ENCODE measurements around the gene KCNJ11. TPM values are rescaled to one million over a fixed set of nuclear protein-coding genes. Genes with fewer than 3 reads are reported as not detected.
A peak's percentile ranks its signal among the peaks of the same experiment; 100 is the strongest.

The KCNJ11 gene
- total RNA-seq, 1 experiment from 2014 or later = 4.3 TPM

GRCh38 chr11:17394743-17395390, 6.4 kb upstream of the KCNJ11 start:
- DNase-seq (ENCODE audit: low spot score) = no peak
- in situ Hi-C loops (cut with HindIII; ENCODE audit: low sequenced_read_pairs) = no loop called here

- no peak for DNase-seq (ENCODE audit: low spot score)
- in situ Hi-C loops (cut with HindIII; ENCODE audit: low sequenced_read_pairs) = no loop called here
Measured at GRCh38 chr11:17393472-17393871, 5.0 kb upstream of the KCNJ11 start.

DNA sequence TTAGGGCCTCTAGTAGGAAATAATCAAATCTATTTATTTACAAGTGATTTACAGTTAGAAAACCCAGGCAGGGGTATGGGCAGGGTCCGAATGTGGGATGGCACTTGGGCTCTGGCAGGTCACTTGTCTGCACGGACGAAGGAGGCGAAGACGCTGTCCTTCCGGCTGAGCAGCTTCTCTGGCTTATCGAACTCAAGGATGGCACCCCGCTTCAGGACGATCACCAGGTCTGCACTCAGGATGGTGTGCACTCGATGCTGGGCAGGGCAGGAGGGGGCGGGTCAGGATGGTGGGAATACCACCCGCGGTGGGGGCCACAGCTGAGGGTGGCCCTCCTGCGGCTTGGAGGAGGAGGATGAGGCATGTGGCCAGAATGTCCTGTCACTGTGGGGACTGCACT, 4.4 kb upstream of the KCNJ11 start:
- in situ Hi-C loops (cut with HindIII; ENCODE audit: low sequenced_read_pairs) = no loop called here

DNA sequence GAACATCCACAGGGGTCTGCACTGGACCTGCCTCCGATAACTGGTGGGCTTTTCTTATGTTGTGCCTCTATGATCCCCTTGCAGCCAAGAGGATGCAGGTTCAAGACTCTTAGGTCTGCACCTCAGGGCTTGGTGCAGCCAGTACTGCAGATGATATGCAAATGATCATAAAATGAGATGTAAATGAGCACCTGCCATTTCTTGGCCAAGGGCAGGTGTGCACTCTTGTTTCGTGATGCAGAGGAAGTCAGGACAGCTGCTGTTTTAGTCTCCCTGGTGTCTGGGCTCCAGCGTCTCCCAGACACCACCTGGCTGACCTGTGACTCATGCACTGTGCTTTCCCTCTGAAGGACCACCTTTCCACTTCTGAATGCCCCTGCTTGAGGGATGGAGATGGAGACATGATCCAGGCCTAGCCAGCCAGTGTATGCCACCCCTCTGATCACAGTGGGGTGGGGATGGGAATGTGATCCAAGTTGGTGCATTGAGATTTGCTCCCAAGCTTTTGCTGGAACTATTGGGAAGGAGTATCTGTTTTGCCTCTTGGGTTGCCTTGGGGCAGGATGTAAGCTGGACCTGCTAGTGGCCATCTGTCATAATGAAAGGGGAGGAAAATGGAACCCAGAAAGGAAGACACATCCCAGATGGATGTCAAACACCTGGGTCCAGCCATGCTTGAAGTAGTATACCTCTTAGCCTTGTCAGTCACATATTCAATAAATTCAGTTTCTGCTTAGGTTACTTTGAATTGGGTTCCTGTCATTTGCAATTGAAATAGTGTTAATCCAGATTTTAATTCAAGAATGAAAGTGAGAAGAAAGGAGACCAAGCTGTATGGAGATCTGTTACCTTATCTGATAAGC, 3.3 kb upstream of the KCNJ11 start:
- in situ Hi-C loops (cut with HindIII; ENCODE audit: low sequenced_read_pairs) = no loop called here

More for the DNA sequence above, 4.4 kb upstream of the KCNJ11 start:
- DNase-seq (ENCODE audit: low spot score) = no peak

DNA sequence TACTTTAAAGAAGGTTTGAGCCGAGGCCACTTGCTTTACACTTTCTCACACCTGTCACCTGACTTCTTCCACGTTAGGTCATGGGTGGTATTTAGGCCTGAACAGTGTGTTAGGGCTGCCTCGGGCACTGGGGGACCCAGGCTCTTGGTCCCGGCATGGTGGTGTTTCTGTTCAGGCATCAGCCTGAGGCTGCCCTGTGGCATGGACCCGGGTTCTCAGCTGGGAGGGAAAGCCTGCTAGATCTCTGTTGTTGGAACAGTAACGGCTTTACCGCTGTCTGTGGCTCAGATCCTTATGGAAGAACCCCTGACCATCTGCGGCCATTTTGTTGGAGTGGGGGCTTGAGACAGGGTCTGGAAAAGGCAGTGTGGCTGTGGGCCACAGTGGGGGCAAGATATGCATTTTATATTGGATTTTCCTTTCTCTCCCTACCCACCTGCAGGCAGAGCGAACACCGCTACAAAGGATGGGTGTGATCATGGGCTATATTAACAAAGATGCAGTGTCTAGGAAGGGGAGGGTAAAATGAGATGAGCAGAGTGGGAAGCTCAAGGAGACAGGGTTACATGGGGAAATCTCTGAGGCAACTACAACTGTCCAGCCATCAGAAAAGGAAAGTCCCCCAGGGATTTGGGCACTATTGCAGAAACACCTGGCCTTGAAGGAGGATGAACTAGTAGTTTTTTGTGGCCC, 1.6 kb upstream of the KCNJ11 start:
- DNase-seq (ENCODE audit: low spot score) = no peak
- in situ Hi-C loops (cut with HindIII; ENCODE audit: low sequenced_read_pairs) = no loop called here

More for the DNA sequence above, 3.3 kb upstream of the KCNJ11 start:
- DNase-seq (ENCODE audit: low spot score) = no peak

- in situ Hi-C loops (cut with HindIII; ENCODE audit: low sequenced_read_pairs) = no loop called here
- DNase-seq (ENCODE audit: low spot score) = peak; percentile 92
Measured at GRCh38 chr11:17389211-17389956, 925 bp upstream of the KCNJ11 start.

- in situ Hi-C loops (cut with HindIII; ENCODE audit: low sequenced_read_pairs) = no loop called here
Measured at GRCh38 chr11:17387811-17388210, 648 bp downstream of the KCNJ11 start.

GRCh38 chr11:17387254-17387653, 1.2 kb downstream of the KCNJ11 start:
- in situ Hi-C loops (cut with HindIII; ENCODE audit: low sequenced_read_pairs) = no loop called here
- no peak for DNase-seq (ENCODE audit: low spot score)

More at GRCh38 chr11:17387811-17388210, 648 bp downstream of the KCNJ11 start:
- DNase-seq (ENCODE audit: low spot score) = no peak

GRCh38 chr11:17386331-17387084, 2.0 kb downstream of the KCNJ11 start:
- in situ Hi-C loops (cut with HindIII; ENCODE audit: low sequenced_read_pairs) = no loop called here
- DNase-seq (ENCODE audit: low spot score) = peak; percentile 98

- in situ Hi-C loops (cut with HindIII; ENCODE audit: low sequenced_read_pairs) = no loop called here
- no peak for DNase-seq (ENCODE audit: low spot score)
Measured at GRCh38 chr11:17385926-17386325, 2.5 kb downstream of the KCNJ11 start.

GRCh38 chr11:17385492-17385891, 3.0 kb downstream of the KCNJ11 start:
- in situ Hi-C loops (cut with HindIII; ENCODE audit: low sequenced_read_pairs) = no loop called here
- DNase-seq (ENCODE audit: low spot score) = no peak

GRCh38 chr11:17384002-17384511, 4.4 kb downstream of the KCNJ11 start:
- in situ Hi-C loops (cut with HindIII; ENCODE audit: low sequenced_read_pairs) = no loop called here
- DNase-seq (ENCODE audit: low spot score) = peak; percentile 96

- DNase-seq (ENCODE audit: low spot score) = peak; percentile 15
- in situ Hi-C loops (cut with HindIII; ENCODE audit: low sequenced_read_pairs) = no loop called here
Measured at GRCh38 chr11:17383461-17383860, 5.0 kb downstream of the KCNJ11 start.

- in situ Hi-C loops (cut with HindIII; ENCODE audit: low sequenced_read_pairs) = no loop called here
- DNase-seq (ENCODE audit: low spot score) = no peak
Measured at GRCh38 chr11:17382046-17382728, 6.3 kb downstream of the KCNJ11 start.

GRCh38 chr11:17381156-17381555, 7.3 kb downstream of the KCNJ11 start:
- peak; percentile 87 for DNase-seq (ENCODE audit: low spot score)
- in situ Hi-C loops (cut with HindIII; ENCODE audit: low sequenced_read_pairs) = no loop called here

- in situ Hi-C loops (cut with HindIII; ENCODE audit: low sequenced_read_pairs) = no loop called here
- DNase-seq (ENCODE audit: low spot score) = no peak
Measured at GRCh38 chr11:17379383-17380180, 8.9 kb downstream of the KCNJ11 start.

DNA sequence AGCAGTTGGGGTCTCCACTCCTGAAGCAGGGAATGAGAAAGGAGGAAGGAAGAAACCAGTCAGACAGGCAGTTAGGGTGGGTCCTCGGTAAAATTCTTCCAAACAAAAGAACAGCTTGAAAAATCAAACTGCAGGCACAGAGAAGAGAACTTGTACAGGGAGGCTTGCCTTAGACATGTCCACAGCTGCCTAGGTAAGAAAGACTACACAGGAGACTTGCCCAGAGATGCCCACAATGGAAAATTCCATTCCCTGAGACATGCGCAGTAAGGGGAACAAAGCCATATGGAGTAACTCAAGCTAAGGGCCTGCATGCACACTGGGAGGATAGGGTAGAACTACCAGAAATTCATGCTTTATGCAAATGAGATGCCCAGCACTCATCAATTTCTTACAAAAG, 9.8 kb downstream of the KCNJ11 start:
- in situ Hi-C loops (cut with HindIII; ENCODE audit: low sequenced_read_pairs) = no loop called here
- DNase-seq (ENCODE audit: low spot score) = no peak

Data from G401 (cell line).